MM.1S (cell line): ENCODE results near the gene PDE11A.
A peak's percentile ranks its signal among the peaks of the same experiment; 100 is the strongest.

Experiments
- DNase-seq: peaks from one replicate; pipeline ENCODE4 v3.0.0-alpha.2; 2015
- H2AFZ ChIP-seq: fragments of 300-600 bp; sonication (generic); 2 replicates; pipeline ENCODE4 v1.6.0; 2016; ENCODE audit warnings: antibody characterized with exemption, low read length
- H3F3A ChIP-seq: fragments of 300-600 bp; sonication (generic); 2 replicates; pipeline ENCODE4 v1.6.1; 2016; ENCODE audit warnings: mild to moderate bottlenecking, antibody characterized with exemption, low read length, moderate library complexity, mixed read lengths; ENCODE audit not compliant: insufficient read depth
- H3K27ac ChIP-seq: fragments of 300-600 bp; sonication (generic); 2 replicates; pipeline ENCODE4 v1.5.1; 2016; ENCODE audit warnings: mild to moderate bottlenecking, low read length
- H3K27me3 ChIP-seq: fragments of 300-600 bp; sonication (generic); replicated peaks from 2 replicates; pipeline ENCODE4 v1.6.0; 2016; ENCODE audit warnings: low read length; ENCODE audit not compliant: insufficient read depth
- H3K36me3 ChIP-seq: fragments of 300-600 bp; sonication (generic); replicated peaks from 2 replicates; pipeline ENCODE4 v1.6.1; 2016; ENCODE audit warnings: mild to moderate bottlenecking, low read length, mixed read lengths; ENCODE audit not compliant: insufficient read depth
- H3K4me1 ChIP-seq: fragments of 300-600 bp; sonication (generic); 2 replicates; pipeline ENCODE4 v1.6.1; 2016; ENCODE audit warnings: low read length, mixed read lengths
- H3K4me2 ChIP-seq: fragments of 300-600 bp; sonication (generic); 2 replicates; pipeline ENCODE4 v1.6.0; 2016; ENCODE audit warnings: low read depth, low read length
- H3K4me3 ChIP-seq: fragments of 300-600 bp; sonication (generic); 2 replicates; pipeline ENCODE4 v1.5.1; 2016; ENCODE audit warnings: low read length, mixed read lengths
- H3K79me2 ChIP-seq: fragments of 300-600 bp; sonication (generic); 2 replicates; pipeline ENCODE4 v1.6.1; 2016; ENCODE audit warnings: mixed run types, low read length, mixed read lengths
- H3K9ac ChIP-seq: fragments of 300-600 bp; sonication (generic); 2 replicates; pipeline ENCODE4 v1.6.1; 2016; ENCODE audit warnings: low read length, mixed read lengths
- H3K9me2 ChIP-seq: fragments of 300-600 bp; sonication (generic); replicated peaks from 2 replicates; pipeline ENCODE4 v1.6.1; 2016; ENCODE audit warnings: mild to moderate bottlenecking, low read length, mixed read lengths; ENCODE audit not compliant: insufficient read depth
- H3K9me3 ChIP-seq: fragments of 300-600 bp; sonication (generic); replicated peaks from 2 replicates; pipeline ENCODE4 v1.6.1; 2016; ENCODE audit warnings: mild to moderate bottlenecking, low read length, mixed read lengths; ENCODE audit not compliant: insufficient read depth
- H4K20me1 ChIP-seq: fragments of 300-600 bp; sonication (generic); 2 replicates; pipeline ENCODE4 v1.6.1; 2016; ENCODE audit warnings: mild to moderate bottlenecking, low read length, moderate library complexity, mixed read lengths; ENCODE audit not compliant: insufficient read depth
- CTCF ChIP-seq: fragments of 300-600 bp; sonication (generic); IDR thresholded peaks from 2 replicates; pipeline ENCODE4 v1.5.1; 2016; ENCODE audit warnings: antibody characterized with exemption, low read length, mixed read lengths
- EZH2 ChIP-seq: fragments of 300-600 bp; sonication (generic); optimal IDR thresholded peaks from 2 replicates; pipeline ENCODE3; 2017; ENCODE audit warnings: low read depth, mild to moderate bottlenecking, antibody characterized with exemption, low read length, mixed read lengths
- EZH2phosphoT487 ChIP-seq: fragments of 300-600 bp; sonication (generic); IDR thresholded peaks from 2 replicates; pipeline ENCODE4 v1.6.1; 2018; ENCODE audit warnings: antibody characterized with exemption, low read length

PDE11A gene

GRCh38 chr2:177763531-177764265 lies 308.9 kb downstream of the PDE11A start:
- peak; percentile 70 for DNase-seq
- Histone ChIP-seq H3K4me3 (0 out of 2 replicates have a peak overlapping the region, but pooled peaks have one; percentile 29), H4K20me1 (no peaks in the 10 kb centered on the region), H3K79me2 (no peaks in the 10 kb centered on the region), H3K27me3 (no peaks in the 10 kb centered on the region), H3K9me3 (no peaks in the 10 kb centered on the region), H3K9me2 (no peaks in the 10 kb centered on the region), H2AFZ (peak overlapping the region; percentile 79), H3K9ac (no peak overlapping the region), H3K36me3 (no peaks in the 10 kb centered on the region), H3K27ac (no peak overlapping the region), H3K4me1 (peaks cover 3% of the 10 kb centered on the region; the same call in 1 of the 2 replicates), H3K4me2 (peak overlapping the region; percentile 63), H3F3A (no peaks in the 10 kb centered on the region)
- TF ChIP-seq CTCF (peak; percentile 89), EZH2phosphoT487 (no peak)

- DNase-seq: no peak
- no peak for TF ChIP-seq CTCF
- no peak for TF ChIP-seq EZH2phosphoT487
- TF ChIP-seq EZH2: no peak
- Histone ChIP-seq H3K9me3 (no peaks in the 10 kb centered on the region), H3K79me2 (no peaks in the 10 kb centered on the region), H3K9me2 (no peaks in the 10 kb centered on the region), H3K36me3 (no peaks in the 10 kb centered on the region), H4K20me1 (no peaks in the 10 kb centered on the region), H3K9ac (no peak overlapping the region), H3F3A (no peaks in the 10 kb centered on the region), H3K27ac (no peak overlapping the region), H3K4me2 (no peak overlapping the region), H2AFZ (no peak overlapping the region), H3K4me1 (peaks cover 3% of the 10 kb centered on the region; the same call in 1 of the 2 replicates), H3K4me3 (no peak overlapping the region), H3K27me3 (no peaks in the 10 kb centered on the region)
These were observed 313.1 kb downstream of the PDE11A start for GRCh38 chr2:177759443-177759842.

DNA sequence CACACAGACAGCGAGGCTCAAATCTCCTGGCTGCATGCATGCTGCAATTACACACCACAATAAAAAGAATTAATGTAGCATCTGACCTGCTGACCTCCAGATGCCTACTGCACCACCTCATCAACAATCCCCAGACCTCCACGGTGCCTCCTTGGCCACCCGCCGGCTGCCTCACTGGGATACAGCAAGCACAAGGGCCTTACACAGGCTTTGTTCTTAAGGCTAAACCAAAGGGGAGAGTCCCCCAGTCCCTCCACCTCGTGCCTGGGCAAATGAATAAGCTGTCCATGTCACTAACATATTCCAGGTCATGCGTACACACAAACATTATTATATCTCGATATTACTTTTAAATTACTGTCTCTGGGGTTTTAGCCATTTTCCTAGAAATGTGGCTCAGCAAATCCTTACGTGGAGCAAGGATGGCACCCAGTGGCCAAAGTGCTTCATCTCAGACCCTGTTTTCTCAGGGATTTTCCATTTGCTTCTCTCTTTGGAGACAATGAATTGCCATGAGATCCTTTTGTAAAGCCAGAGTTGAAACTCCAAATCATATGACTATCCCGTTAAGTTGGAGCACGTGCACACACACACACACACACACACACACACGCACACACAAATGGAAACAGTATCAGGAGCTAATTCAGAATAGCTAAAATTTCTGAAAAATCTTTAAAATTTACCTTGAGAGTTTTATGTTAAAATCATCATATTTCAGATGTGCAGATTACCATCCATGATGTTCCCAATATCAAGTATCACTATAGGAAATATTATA lies 313.8 kb downstream of the PDE11A start:
- Histone ChIP-seq H4K20me1 (no peaks in the 10 kb centered on the region), H3K9me3 (no peaks in the 10 kb centered on the region), H3K79me2 (no peaks in the 10 kb centered on the region), H3F3A (no peaks in the 10 kb centered on the region), H3K9me2 (no peaks in the 10 kb centered on the region), H2AFZ (no peak overlapping the region), H3K4me2 (no peak overlapping the region), H3K4me3 (no peak overlapping the region), H3K9ac (no peak overlapping the region), H3K27ac (no peak overlapping the region), H3K36me3 (no peaks in the 10 kb centered on the region), H3K27me3 (no peaks in the 10 kb centered on the region), H3K4me1 (peaks cover 3% of the 10 kb centered on the region; the same call in 1 of the 2 replicates)
- TF ChIP-seq CTCF (no peak), EZH2phosphoT487 (no peak)
- no peak for DNase-seq
